NCI-H1048 (cell line): ENCODE results near the gene SSX1.
"Not testable (repeated sequence)": the region's sequence is repeated elsewhere in the genome, so short reads cannot be mapped to it uniquely, and the experiment has no call there.

Experiments
- DNase-seq: peaks from one replicate; lab custom pipeline; 2025; lab: John Stamatoyannopoulos, UW

SSX1 gene, protein sequence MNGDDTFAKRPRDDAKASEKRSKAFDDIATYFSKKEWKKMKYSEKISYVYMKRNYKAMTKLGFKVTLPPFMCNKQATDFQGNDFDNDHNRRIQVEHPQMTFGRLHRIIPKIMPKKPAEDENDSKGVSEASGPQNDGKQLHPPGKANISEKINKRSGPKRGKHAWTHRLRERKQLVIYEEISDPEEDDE

DNA sequence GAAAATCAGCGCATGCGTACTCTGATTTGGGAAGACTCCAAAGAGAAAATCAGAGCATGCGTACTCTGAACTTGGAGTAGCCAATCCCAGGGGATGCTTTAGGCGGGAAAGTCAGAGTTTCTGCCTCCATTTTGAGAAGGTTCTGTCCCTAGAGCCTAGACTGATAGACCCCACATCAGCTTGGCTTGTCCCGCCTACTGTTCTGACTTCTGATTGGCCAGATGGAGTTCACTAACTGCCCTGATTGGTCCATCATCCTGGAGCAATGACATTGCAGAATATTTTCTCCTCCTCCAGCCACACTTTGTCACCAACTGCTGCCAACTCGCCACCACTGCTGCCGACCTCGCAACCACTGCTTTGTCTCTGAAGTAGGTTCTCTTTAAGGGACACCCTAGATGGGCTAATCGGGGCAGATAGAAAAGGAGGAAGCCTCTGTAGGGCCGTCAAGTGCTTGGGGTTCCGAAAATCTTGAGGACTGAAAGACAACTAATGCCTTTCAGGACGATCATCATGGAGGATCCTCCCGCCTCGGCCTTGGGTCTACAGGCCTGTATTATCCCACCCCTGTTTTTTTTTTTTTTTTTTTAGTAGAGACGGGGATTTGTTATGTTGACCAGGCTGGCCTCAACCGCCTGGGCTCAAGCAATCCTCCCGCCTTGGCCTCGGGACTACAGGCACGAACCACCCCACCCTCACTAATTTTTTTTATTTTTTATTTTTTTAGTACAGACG lies at the start of gene SSX1:
Gene SSX1 (plus strand): TSS at position 331 of the 735 bp plus-strand sequence. CDS start 1,850 bp downstream, outside the sequence.
- not testable (repeated sequence) for DNase-seq

DNA sequence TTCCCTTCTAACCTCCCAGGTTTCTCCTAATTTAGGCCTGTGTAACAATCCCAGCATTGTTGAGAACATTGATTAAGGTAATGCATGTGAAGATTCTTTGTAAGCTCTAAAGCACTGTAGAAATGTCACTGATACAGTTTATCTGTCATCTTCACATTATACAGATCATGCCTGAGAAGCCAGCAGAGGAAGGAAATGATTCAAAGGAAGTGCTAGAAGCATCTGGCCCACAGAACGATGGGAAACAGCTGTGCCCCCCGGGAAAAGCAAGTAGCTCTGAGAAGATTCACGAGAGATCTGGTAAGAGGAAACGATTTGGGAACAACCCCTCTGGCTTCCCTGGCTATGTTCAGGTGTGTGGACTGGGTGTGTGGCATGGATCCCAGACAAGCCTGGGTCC lies 40.9 kb upstream of the SSX1 start:
- DNase-seq, result not testable (repeated sequence)

DNA sequence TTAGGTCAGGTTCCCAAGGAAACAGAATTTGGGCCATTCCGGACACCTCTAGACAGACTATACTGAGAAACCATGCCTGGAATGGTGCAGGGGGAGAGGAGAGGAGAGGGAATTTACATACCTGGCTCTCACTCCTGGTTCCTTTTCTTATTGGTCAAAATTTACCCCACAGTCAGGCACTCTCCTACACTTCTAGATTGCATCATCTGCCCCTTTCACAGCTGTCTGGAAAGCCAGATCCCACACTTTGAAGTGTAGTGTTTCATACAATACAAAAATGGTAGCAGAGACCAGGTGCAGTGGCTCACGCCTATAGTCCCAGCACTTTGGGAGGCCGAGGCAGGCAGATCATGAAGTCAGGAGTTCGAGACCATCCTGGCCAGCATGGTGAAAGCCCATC lies 31.0 kb upstream of the SSX1 start:
- DNase-seq, result not testable (repeated sequence)

GRCh38 chrX:48252945-48253344 lies 2.2 kb upstream of the SSX1 start:
- not testable (repeated sequence) for DNase-seq

- not testable (repeated sequence) for DNase-seq
These were observed 19.2 kb downstream of the SSX1 start for GRCh38 chrX:48274365-48274764.

DNA sequence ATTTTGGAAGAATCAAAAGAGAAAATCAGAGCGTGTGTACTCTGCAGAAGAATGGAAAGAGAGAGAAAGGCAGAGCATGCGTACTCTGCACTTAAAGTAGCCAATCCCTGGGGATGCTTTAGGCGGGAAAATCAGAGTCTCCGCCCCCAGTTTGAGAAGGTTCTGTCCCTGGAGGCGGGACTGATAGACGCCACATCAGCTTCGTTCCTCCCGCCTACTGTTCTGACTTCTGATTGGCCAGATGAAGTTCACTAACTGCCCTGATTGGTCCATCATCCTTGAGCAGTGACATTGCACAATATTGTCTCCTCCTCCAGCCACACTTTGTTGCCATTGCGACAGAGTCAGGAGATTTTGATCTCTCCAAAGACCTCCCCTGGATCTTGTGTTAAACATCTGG lies 23.8 kb downstream of the SSX1 start:
- no peak for DNase-seq

DNA sequence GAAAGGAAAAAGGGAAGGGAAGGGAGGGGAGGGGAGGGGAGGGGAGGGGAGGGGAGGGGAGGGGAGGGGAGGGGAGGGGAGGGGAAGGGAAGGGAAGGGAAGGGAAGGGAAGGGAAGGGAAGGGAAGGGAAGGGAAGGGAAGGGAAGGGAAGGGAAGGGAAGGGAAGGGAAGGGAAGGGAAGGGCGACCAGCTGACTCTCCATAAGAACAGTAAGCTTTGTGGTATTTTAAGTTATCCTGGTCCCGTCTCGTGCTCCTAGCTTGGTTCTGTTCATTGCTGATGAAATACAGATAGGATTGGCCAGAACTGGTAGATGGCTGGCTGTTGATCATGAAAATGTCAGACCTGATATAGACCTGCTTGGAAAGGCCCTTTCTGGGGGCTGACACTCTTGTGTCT lies 25.5 kb downstream of the SSX1 start:
- DNase-seq, result not testable (repeated sequence)

GRCh38 chrX:48306175-48306574 lies 51.0 kb downstream of the SSX1 start:
- no peak for DNase-seq

- DNase-seq, result not testable (repeated sequence)
These were observed 58.8 kb downstream of the SSX1 start for GRCh38 chrX:48313996-48314395.
